Trophoblast cell (in vitro differentiated cells and primary cell): ENCODE results near the gene ZC3H18.

Source experiments
- DNase-seq, 2 donors: peaks; one replicate each; pipeline ENCODE4 v3.0.0-alpha.2; 2016
- H2AFZ ChIP-seq: 2 replicates; pipeline ENCODE4 v1.6.1; 2013; ENCODE audit warnings: low read length, moderate library complexity, mild to moderate bottlenecking; ENCODE audit not compliant: insufficient read depth, poor library complexity
- H2AK5ac ChIP-seq: 2 replicates; pipeline ENCODE4 v1.6.1; 2013; ENCODE audit warnings: mild to moderate bottlenecking, low read length
- H2BK120ac ChIP-seq: 2 replicates; pipeline ENCODE4 v1.6.1; 2013; ENCODE audit warnings: low read length, mild to moderate bottlenecking, moderate library complexity; ENCODE audit not compliant: insufficient read depth, poor library complexity
- H2BK12ac ChIP-seq: 2 replicates; pipeline ENCODE4 v1.6.1; 2013; ENCODE audit warnings: mild to moderate bottlenecking, low read length, moderate library complexity
- H2BK5ac ChIP-seq: 2 replicates; pipeline ENCODE4 v1.6.1; 2013; ENCODE audit warnings: low read length, low read depth, moderate library complexity, mild to moderate bottlenecking; ENCODE audit not compliant: poor library complexity
- H3K14ac ChIP-seq: 2 replicates; pipeline ENCODE4 v1.6.1; 2013; ENCODE audit warnings: mild to moderate bottlenecking, low read length
- H3K18ac ChIP-seq: 2 replicates; pipeline ENCODE4 v1.6.1; 2013; ENCODE audit warnings: mild to moderate bottlenecking, low read length
- H3K23ac ChIP-seq: 2 replicates; pipeline ENCODE4 v1.6.1; 2013; ENCODE audit warnings: low read length
- H3K27ac ChIP-seq: 2 replicates; pipeline ENCODE4 v1.5.1; 2013; ENCODE audit warnings: low read depth, mild to moderate bottlenecking, inconsistent platforms, low read length, moderate library complexity
- H3K27me3 ChIP-seq: 2 replicates; pipeline ENCODE4 v1.6.1; 2013; ENCODE audit warnings: inconsistent platforms, mild to moderate bottlenecking, low read length, moderate library complexity; ENCODE audit not compliant: insufficient read depth
- H3K36me3 ChIP-seq, 2 experiments: 1 replicate in 1 of 2; 2 replicates in 1 of 2; pipeline ENCODE4 v1.6.1; 2013; ENCODE audit warnings: low read length in 2 of 2, mild to moderate bottlenecking in 2 of 2, moderate library complexity in 1 of 2; ENCODE audit not compliant: insufficient read depth in 2 of 2, control insufficient read depth in 1 of 2
- H3K4ac ChIP-seq: 2 replicates; pipeline ENCODE4 v1.6.1; 2013; ENCODE audit warnings: low read depth, mild to moderate bottlenecking, low read length, moderate library complexity
- H3K4me1 ChIP-seq, 2 experiments: 1 replicate in 1 of 2; 2 replicates in 1 of 2; pipeline ENCODE4 v1.6.1; 2013; ENCODE audit warnings: low read length in 2 of 2, mild to moderate bottlenecking in 2 of 2, moderate library complexity in 1 of 2; ENCODE audit not compliant: insufficient read depth in 2 of 2, control insufficient read depth in 1 of 2
- H3K4me2 ChIP-seq: 2 replicates; pipeline ENCODE4 v1.6.1; 2013; ENCODE audit warnings: inconsistent platforms, mild to moderate bottlenecking, low read length, moderate library complexity
- H3K4me3 ChIP-seq: 2 replicates; pipeline ENCODE4 v1.5.1; 2013; ENCODE audit warnings: mild to moderate bottlenecking, low read depth, low read length, inconsistent platforms
- H3K79me1 ChIP-seq: one replicate; pipeline ENCODE4 v1.6.1; 2013; ENCODE audit warnings: low read length
- H3K79me2 ChIP-seq: 2 replicates; pipeline ENCODE4 v1.6.1; 2013; ENCODE audit warnings: low read length, mild to moderate bottlenecking; ENCODE audit not compliant: control insufficient read depth, insufficient read depth, poor library complexity
- H3K9ac ChIP-seq: 2 replicates; pipeline ENCODE4 v1.6.1; 2013; ENCODE audit warnings: mild to moderate bottlenecking, low read length
- H3K9me3 ChIP-seq: 2 replicates; pipeline ENCODE4 v1.6.1; 2013; ENCODE audit warnings: low read depth, mild to moderate bottlenecking, control low read depth, inconsistent platforms, low read length; ENCODE audit not compliant: insufficient read depth
- H4K12ac ChIP-seq: 2 replicates; pipeline ENCODE4 v1.6.1; 2013; ENCODE audit warnings: low read depth, mild to moderate bottlenecking, low read length, moderate library complexity
- H4K8ac ChIP-seq: 2 replicates; pipeline ENCODE4 v1.6.1; 2013; ENCODE audit warnings: low read depth, mild to moderate bottlenecking, low read length, moderate library complexity
- H4K91ac ChIP-seq: one replicate; pipeline ENCODE4 v1.6.1; 2013; ENCODE audit warnings: low read depth, mild to moderate bottlenecking, low read length, moderate library complexity
- WGBS: extraction: QIAGEN DNeasy Blood & Tissue Kit; methylation state at CpG from one replicate; pipeline ENCODE4 v1.1.7; 2013; ENCODE audit warnings: missing lambda C conversion rate; ENCODE audit not compliant: insufficient read length, insufficient coverage; ENCODE audit errors: extremely low coverage; 5-methylcytosine and 5-hydroxymethylcytosine counted together

The ZC3H18 gene

DNA sequence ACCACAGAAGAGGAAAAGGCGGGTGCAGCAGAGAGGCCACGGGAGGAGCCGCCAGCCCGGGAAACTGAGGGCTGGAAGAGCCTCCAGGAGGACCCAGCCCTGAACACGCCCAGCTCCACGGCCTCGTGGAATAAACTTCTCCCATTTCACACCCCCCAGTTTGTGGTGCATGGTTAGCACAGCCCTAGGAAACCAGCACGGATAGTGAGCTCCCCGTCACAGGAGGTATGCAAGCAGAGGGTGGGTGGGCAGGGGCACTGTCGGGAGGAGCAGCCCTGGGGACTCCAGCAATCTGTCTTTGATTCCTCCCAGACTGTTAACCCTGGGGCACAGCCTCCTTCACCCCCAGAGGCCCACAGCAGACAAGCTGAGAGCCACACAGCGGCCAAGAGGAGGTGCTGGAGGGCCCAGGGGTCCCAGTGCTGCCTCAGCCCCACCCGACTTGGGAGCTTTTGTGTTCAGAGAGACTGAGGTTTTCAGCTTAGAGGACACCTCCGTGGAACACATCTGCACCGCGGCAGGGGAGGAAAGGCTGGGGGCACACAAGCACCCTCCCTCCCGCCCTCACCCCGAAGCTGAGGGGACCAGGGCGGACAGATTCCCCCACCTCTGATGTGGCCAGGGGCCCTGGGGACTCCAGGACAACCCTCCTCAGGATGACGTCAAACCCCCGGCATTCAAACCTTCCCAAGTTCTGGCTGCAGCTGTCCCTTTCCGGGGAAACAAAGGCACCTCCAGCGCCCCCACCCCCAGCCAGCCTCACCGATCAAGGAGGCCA, 66.5 kb downstream of the ZC3H18 start:
- H3K79me1 ChIP-seq: peaks cover 17% of the 10 kb centered on the region
- H2AK5ac ChIP-seq: no peak overlapping the region
- DNase-seq: no peak
- no peak overlapping the region for H2AFZ ChIP-seq
- H3K9ac ChIP-seq: no peak overlapping the region
- H2BK5ac ChIP-seq: no peak overlapping the region
- peaks cover 13 to 14% of the 10 kb centered on the region in 2 experiments for H3K36me3 ChIP-seq
- H4K8ac ChIP-seq: no peak overlapping the region
- H4K12ac ChIP-seq: no peak overlapping the region
- H3K9me3 ChIP-seq: peaks cover 7% of the 10 kb centered on the region
- peaks cover 19 to 21% of the 10 kb centered on the region in 2 experiments for H3K4me1 ChIP-seq
- H3K27me3 ChIP-seq: peaks cover 3% of the 10 kb centered on the region
- no peaks in the 10 kb centered on the region for H3K79me2 ChIP-seq
- no peak overlapping the region for H3K18ac ChIP-seq
- no peak overlapping the region for H3K4me3 ChIP-seq
- H2BK12ac ChIP-seq: no peak overlapping the region
- H3K14ac ChIP-seq: no peak overlapping the region
- H3K4ac ChIP-seq: no peak overlapping the region
- no peak overlapping the region for H2BK120ac ChIP-seq
- no peak overlapping the region for H3K27ac ChIP-seq
- H3K23ac ChIP-seq: no peak overlapping the region
- WGBS: no CpG with 5 or more reads among the region's 23 CpGs
- peak overlapping the region; percentile 56 for H4K91ac ChIP-seq
- no peak overlapping the region for H3K4me2 ChIP-seq

DNA sequence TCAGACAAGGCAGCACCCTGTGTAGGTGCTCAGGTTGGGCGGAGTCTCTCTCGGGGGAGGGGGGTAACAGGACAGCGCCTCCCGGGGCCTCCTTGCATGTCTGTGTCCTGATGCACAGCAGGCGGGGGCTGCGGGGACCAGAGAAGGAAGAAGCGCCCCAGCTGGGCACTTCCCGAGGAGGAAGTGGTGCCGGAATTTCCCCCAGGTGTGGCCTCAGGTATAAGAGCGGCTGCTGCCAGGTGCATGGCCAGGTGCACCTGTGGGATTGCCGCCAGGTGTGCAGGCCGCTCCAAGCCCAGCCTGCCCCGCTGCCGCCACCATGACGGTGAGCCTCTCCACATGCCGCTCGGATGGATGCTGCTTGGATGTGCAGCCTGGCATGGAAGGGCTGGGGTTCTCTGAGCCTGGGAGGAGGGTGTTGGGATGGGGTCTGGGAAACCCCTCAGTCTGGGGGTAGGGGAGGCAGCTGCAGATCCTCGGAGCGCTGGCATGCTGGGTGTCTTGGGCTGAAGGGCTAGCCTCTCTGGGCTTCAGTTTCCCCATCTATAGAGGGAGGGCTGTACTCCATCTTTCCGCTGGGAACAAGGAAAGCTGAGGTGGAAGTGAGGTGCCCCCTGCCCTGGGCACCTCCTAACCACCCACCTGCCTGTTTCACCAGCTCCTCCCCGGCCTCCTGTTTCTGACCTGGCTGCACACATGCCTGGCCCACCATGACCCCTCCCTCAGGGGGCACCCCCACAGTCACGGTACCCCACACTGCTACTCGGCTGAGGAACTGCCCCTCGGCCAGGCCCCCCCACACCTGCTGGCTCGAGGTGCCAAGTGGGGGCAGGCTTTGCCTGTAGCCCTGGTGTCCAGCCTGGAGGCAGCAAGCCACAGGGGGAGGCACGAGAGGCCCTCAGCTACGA, 68.4 kb downstream of the ZC3H18 start, which contains the start of gene IL17C:
TSS of gene IL17C (plus strand) at position 250 of the 908 bp plus-strand sequence. CDS start at position 320, 70 bp downstream.
- no peak within 1 kb of the TSS for H3K18ac ChIP-seq
- H2BK12ac ChIP-seq: no peak within 1 kb of the TSS
- no peak within 1 kb of the TSS for H3K23ac ChIP-seq
- H3K4ac ChIP-seq: no peak within 1 kb of the TSS
- H2AK5ac ChIP-seq: no peak within 1 kb of the TSS
- no peak within 1 kb of the TSS for H4K12ac ChIP-seq
- H3K79me2 ChIP-seq: no peaks in the 10 kb centered on the region
- peaks cover 5% of the 10 kb centered on the region in 2 experiments for H3K36me3 ChIP-seq
- peaks cover 17% of the 10 kb centered on the region for H3K79me1 ChIP-seq
- H3K4me1 ChIP-seq: peaks cover 18 to 19% of the 10 kb centered on the region in 2 experiments
- peaks cover 7% of the 10 kb centered on the region for H3K9me3 ChIP-seq
- H3K9ac ChIP-seq: no peak within 1 kb of the TSS
- no peak within 1 kb of the TSS for H2BK120ac ChIP-seq
- no peak within 1 kb of the TSS for H4K8ac ChIP-seq
- H3K14ac ChIP-seq: no peak within 1 kb of the TSS
- peaks cover 3% of the 10 kb centered on the region for H3K27me3 ChIP-seq
- H4K91ac ChIP-seq: peak within 1 kb of the TSS; percentile 15
- no peak within 1 kb of the TSS for H3K4me2 ChIP-seq
- no peak within 1 kb of the TSS for H2AFZ ChIP-seq
- no peak within 1 kb of the TSS for H3K4me3 ChIP-seq
- no peak within 1 kb of the TSS for H3K27ac ChIP-seq
- H2BK5ac ChIP-seq: no peak within 1 kb of the TSS
- WGBS: no CpG with 5 or more reads among the region's 27 CpGs
- DNase-seq: peak; percentile 58 to 71

DNA sequence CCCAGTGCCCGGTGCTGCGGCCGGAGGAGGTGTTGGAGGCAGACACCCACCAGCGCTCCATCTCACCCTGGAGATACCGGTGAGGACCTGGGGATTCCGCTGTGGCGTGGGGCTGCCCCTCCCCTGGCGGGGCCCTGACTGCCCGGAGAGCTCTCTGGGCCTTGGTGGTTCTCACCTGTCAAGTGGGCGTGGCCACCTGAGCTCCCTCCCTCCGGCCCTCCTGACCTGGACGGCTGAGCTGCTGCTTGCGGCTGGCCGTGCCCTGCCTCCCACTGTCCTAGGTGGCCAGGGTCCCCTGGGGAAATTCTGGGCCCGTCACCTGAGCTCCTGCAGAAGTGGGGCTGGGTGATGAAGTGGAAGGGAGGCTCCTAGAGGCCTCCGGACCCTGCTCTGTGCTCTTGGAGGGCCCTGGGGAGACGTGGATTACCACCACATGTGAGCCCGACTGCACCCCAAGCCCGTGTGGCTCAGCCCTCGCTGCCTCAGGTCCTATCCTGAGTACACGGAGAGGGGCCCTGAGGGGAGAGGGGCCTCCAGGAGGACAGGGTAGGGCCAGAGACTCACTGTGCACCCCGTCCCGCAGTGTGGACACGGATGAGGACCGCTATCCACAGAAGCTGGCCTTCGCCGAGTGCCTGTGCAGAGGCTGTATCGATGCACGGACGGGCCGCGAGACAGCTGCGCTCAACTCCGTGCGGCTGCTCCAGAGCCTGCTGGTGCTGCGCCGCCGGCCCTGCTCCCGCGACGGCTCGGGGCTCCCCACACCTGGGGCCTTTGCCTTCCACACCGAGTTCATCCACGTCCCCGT, 69.2 kb downstream of the ZC3H18 start:
- Histone ChIP-seq H3K9me3 (peaks cover 7% of the 10 kb centered on the region), H3K27ac (no peak overlapping the region), H3K4me3 (no peak overlapping the region), H2BK5ac (no peak overlapping the region), H3K27me3 (peaks cover 3% of the 10 kb centered on the region), H4K8ac (no peak overlapping the region), H3K4ac (no peak overlapping the region), H3K18ac (no peak overlapping the region), H3K79me1 (peaks cover 9% of the 10 kb centered on the region), H3K79me2 (no peaks in the 10 kb centered on the region), H3K36me3 (peaks cover 9 to 12% of the 10 kb centered on the region in 2 experiments), H3K9ac (no peak overlapping the region), H2BK120ac (no peak overlapping the region), H3K23ac (no peak overlapping the region), H2AK5ac (no peak overlapping the region), H2BK12ac (no peak overlapping the region), H4K91ac (no peak overlapping the region), H3K4me2 (no peak overlapping the region), H2AFZ (no peak overlapping the region), H4K12ac (no peak overlapping the region), H3K14ac (no peak overlapping the region), H3K4me1 (peaks cover 10 to 11% of the 10 kb centered on the region in 2 experiments)
- WGBS: no CpG with 5 or more reads among the region's 45 CpGs
- DNase-seq: peak; percentile 23 to 29

DNA sequence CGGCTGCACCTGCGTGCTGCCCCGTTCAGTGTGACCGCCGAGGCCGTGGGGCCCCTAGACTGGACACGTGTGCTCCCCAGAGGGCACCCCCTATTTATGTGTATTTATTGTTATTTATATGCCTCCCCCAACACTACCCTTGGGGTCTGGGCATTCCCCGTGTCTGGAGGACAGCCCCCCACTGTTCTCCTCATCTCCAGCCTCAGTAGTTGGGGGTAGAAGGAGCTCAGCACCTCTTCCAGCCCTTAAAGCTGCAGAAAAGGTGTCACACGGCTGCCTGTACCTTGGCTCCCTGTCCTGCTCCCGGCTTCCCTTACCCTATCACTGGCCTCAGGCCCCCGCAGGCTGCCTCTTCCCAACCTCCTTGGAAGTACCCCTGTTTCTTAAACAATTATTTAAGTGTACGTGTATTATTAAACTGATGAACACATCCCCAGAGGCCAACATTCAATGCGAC, 69.9 kb downstream of the ZC3H18 start:
- Histone ChIP-seq H2BK12ac (no peak overlapping the region), H3K9ac (no peak overlapping the region), H3K4me3 (no peak overlapping the region), H4K12ac (no peak overlapping the region), H3K36me3 (peaks cover 11 to 15% of the 10 kb centered on the region in 2 experiments), H3K18ac (no peak overlapping the region), H2AFZ (no peak overlapping the region), H3K23ac (no peak overlapping the region), H3K14ac (no peak overlapping the region), H3K27ac (no peak overlapping the region), H3K79me2 (no peaks in the 10 kb centered on the region), H2BK120ac (no peak overlapping the region), H3K79me1 (peaks cover 6% of the 10 kb centered on the region), H4K8ac (no peak overlapping the region), H2AK5ac (no peak overlapping the region), H3K4ac (no peak overlapping the region), H2BK5ac (no peak overlapping the region), H3K4me1 (peaks cover 3 to 6% of the 10 kb centered on the region in 2 experiments), H3K27me3 (peaks cover 3% of the 10 kb centered on the region), H4K91ac (peak overlapping the region; percentile 15), H3K9me3 (peaks cover 7% of the 10 kb centered on the region), H3K4me2 (no peak overlapping the region)
- WGBS: no CpG with 5 or more reads among the region's 13 CpGs
- no peak for DNase-seq
